Stimulated activated naive CD8-positive, alpha-beta T cell treated with anti-CD3 and anti-CD28 coated beads, Interleukin-15, Interleukin-2, amounts not matched to agents 100 ng/mL and 50 ng/mL, for 24 hours (primary cell): ENCODE measurements around the gene G6PC3.
"Not testable (repeated sequence)": the region's sequence is repeated elsewhere in the genome, so short reads cannot be mapped to it uniquely, and the experiment has no call there.

Experiments
- H3K27ac Mint-ChIP-seq: one replicate; pipeline ENCODE4 v1.8.0; 2021; ENCODE audit warnings: mild to moderate bottlenecking, mixed read lengths
- H3K27me3 Mint-ChIP-seq: one replicate; pipeline ENCODE4 v1.8.0; 2021; ENCODE audit warnings: mixed read lengths
- H3K36me3 Mint-ChIP-seq: one replicate; pipeline ENCODE4 v1.8.0; 2021; ENCODE audit warnings: low read depth, mixed read lengths
- H3K4me1 Mint-ChIP-seq: one replicate; pipeline ENCODE4 v1.8.0; 2021; ENCODE audit warnings: low read depth, mixed read lengths
- H3K4me3 Mint-ChIP-seq: one replicate; pipeline ENCODE4 v1.8.0; 2021; ENCODE audit warnings: mild to moderate bottlenecking, mixed read lengths
- H3K9me3 Mint-ChIP-seq: one replicate; pipeline ENCODE4 v1.8.0; 2021; ENCODE audit warnings: mixed read lengths

Gene G6PC3

GRCh38 chr17:44044071-44044470 lies 26.5 kb upstream of the G6PC3 start:
- Mint-ChIP-seq H3K9me3 (no peaks in the 10 kb centered on the region), H3K4me3 (no peak overlapping the region), H3K36me3 (peaks cover 54% of the 10 kb centered on the region), H3K4me1 (peaks cover 11% of the 10 kb centered on the region), H3K27me3 (no peaks in the 10 kb centered on the region), H3K27ac (no peak overlapping the region)

DNA sequence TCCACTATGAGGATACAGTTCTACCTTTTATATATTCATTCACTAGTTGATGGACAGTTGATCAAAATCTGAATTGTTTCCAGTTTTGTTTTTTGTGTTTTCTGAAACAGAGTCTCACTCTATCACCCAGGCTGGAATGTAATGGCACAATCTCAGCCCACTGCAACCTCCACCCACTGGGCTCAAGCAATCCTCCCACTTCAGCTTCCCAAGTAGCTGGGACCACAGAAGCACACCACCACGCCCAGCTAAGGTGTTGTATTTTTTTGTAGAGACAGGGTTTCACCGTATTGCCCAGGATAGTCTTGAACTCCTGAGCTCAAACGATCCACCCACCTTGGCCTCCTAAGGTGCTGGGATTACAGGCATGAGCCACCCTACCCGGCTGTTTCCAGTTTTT lies 25.0 kb upstream of the G6PC3 start:
- no peaks in the 10 kb centered on the region for H3K9me3 Mint-ChIP-seq
- H3K27ac Mint-ChIP-seq, result no peak overlapping the region
- no peaks in the 10 kb centered on the region for H3K27me3 Mint-ChIP-seq
- H3K4me3 Mint-ChIP-seq, result no peak overlapping the region
- peaks cover 11% of the 10 kb centered on the region for H3K4me1 Mint-ChIP-seq
- peaks cover 50% of the 10 kb centered on the region for H3K36me3 Mint-ChIP-seq

DNA sequence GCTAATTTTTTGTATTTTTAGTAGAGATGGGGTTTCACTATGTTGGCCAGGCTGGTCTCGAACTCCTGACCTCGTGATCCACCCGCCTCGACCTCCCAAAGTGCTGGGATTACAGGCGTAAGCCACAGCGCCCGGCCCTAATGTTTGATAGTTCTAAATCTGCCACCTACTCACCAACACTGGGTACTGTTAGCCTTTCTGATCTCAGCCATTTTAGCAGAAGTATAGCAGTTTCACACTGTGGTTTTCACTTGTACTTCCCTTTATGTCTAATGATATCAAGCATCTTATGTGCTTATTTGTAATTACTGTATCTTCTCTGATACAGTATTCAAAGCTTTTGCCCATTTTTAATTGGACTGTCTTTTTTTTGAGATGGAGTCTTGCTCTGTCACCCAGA lies 23.6 kb upstream of the G6PC3 start:
- not testable (repeated sequence) for H3K27me3 Mint-ChIP-seq, H3K9me3 Mint-ChIP-seq, H3K27ac Mint-ChIP-seq, H3K4me3 Mint-ChIP-seq, H3K4me1 Mint-ChIP-seq
- peaks cover 40% of the 10 kb centered on the region for H3K36me3 Mint-ChIP-seq

- H3K9me3 Mint-ChIP-seq, result no peaks in the 10 kb centered on the region
- peaks cover 2% of the 10 kb centered on the region for H3K4me1 Mint-ChIP-seq
- H3K4me3 Mint-ChIP-seq, result no peak overlapping the region
- peaks cover 44% of the 10 kb centered on the region for H3K36me3 Mint-ChIP-seq
- H3K27me3 Mint-ChIP-seq, result no peaks in the 10 kb centered on the region
- no peak overlapping the region for H3K27ac Mint-ChIP-seq
Observed at GRCh38 chr17:44049294-44050060, 21.1 kb upstream of the G6PC3 start.

- Mint-ChIP-seq H3K9me3 (no peaks in the 10 kb centered on the region), H3K36me3 (peaks cover 32% of the 10 kb centered on the region), H3K27ac (no peak overlapping the region), H3K4me3 (no peak overlapping the region), H3K27me3 (no peaks in the 10 kb centered on the region), H3K4me1 (peaks cover 6% of the 10 kb centered on the region)
Observed at GRCh38 chr17:44053125-44053872, 17.2 kb upstream of the G6PC3 start.

GRCh38 chr17:44059101-44059892 lies 11.2 kb upstream of the G6PC3 start:
- Mint-ChIP-seq H3K36me3 (peaks cover 57% of the 10 kb centered on the region), H3K9me3 (no peaks in the 10 kb centered on the region), H3K4me3 (no peak overlapping the region), H3K27ac (no peak overlapping the region), H3K4me1 (peaks cover 36% of the 10 kb centered on the region), H3K27me3 (no peaks in the 10 kb centered on the region)

DNA sequence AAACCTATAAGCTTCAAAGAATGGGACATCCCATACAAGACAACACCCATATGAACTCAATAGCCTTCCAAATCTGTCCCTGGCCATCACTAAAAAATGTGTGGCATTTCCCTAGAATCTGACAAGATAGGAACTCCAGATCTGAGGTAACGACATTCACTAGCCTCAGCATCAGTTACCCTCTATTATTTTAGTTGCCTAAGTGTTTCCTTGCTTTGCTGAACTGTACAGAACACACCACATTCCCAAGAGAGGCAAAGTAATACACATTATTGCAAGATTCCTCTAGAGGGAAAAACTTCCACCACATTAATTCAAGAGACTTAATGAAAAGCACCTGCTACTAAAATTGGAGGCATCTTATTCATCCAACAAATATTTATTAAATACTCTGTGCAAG lies 9.1 kb upstream of the G6PC3 start:
- Mint-ChIP-seq H3K4me1 (peaks cover 42% of the 10 kb centered on the region), H3K9me3 (no peaks in the 10 kb centered on the region), H3K27me3 (no peaks in the 10 kb centered on the region), H3K27ac (no peak overlapping the region), H3K36me3 (peaks cover 59% of the 10 kb centered on the region), H3K4me3 (no peak overlapping the region)

GRCh38 chr17:44062871-44063270 lies 7.7 kb upstream of the G6PC3 start:
- H3K4me3 Mint-ChIP-seq, result no peak overlapping the region
- H3K27ac Mint-ChIP-seq, result no peak overlapping the region
- no peaks in the 10 kb centered on the region for H3K27me3 Mint-ChIP-seq
- H3K4me1 Mint-ChIP-seq, result peaks cover 53% of the 10 kb centered on the region
- H3K9me3 Mint-ChIP-seq, result no peaks in the 10 kb centered on the region
- H3K36me3 Mint-ChIP-seq, result peaks cover 59% of the 10 kb centered on the region

DNA sequence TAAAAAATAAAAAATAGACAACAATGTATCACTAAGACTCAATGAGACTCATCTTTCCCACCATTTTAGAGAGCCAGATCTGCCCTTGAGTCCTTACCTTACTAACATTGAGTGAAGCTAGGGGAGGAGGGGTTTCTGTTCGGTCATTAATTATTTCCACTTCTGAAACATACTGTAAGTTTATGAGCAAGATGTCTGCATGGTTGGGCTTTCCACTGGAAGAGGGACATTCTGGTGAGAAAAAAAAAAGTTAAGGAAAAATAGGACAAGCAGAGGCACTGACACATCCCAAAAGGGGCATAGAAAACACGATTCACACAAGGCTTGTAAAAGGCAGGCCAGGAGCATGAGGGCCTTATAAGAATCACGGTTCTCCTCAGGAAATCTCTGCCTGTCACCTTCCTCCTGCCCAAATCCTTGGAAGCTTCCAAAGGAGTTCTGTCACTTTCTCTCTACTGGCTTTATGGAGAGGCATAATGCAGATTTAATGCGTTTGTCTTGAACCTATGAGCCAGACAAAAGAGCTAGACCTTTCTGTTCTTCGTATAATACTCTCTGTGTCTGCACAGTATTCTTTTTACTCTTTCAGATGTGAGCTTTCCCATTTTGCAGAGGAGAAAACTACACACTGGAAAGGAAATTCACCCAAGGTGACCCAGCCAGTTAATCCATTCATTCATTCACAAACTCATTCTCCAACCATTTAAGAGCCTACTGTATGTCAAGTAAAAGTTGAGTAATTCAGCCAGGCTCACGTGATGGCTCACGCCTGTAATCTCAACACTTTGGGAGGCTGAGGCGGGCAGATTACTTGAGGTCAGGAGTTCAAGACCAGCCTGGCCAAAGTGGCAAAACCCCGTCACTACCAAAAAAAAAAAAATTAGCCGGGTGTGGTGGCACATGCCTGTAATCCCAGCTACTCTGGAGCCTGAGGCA lies 6.6 kb upstream of the G6PC3 start:
- Mint-ChIP-seq H3K9me3 (no peaks in the 10 kb centered on the region), H3K27ac (peak overlapping the region; percentile 74), H3K4me3 (peak overlapping the region; percentile 98), H3K4me1 (peaks cover 53% of the 10 kb centered on the region), H3K27me3 (no peaks in the 10 kb centered on the region), H3K36me3 (peaks cover 54% of the 10 kb centered on the region)

DNA sequence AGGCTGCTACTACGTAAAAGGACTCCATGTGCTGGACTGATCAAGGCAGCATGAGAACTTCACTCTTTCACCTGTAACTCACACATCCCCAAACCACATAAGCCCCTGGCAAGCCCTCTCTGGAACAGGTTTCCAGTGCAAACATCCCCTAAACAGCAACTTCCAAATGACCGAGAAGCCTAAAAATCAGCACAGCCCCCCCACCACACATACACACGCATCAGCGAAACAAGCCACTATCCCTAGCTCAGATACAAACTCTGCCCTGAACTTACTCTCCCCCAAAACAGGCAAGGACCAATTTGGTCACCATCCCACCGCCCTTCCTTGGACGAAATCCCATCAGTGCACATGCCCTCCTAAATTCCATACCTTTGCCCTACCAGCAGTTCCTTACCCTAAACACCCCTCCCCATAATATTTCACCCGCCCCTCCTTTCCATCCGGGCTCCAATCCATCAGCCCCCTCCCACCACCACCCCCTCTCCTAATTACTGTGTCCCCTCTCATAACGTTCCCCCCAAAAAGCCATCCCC lies 4.8 kb upstream of the G6PC3 start:
- Mint-ChIP-seq H3K9me3 (no peaks in the 10 kb centered on the region), H3K27me3 (no peaks in the 10 kb centered on the region), H3K36me3 (peaks cover 38% of the 10 kb centered on the region), H3K27ac (peak overlapping the region; percentile 98), H3K4me1 (peaks cover 52% of the 10 kb centered on the region), H3K4me3 (peak overlapping the region; percentile 98)

GRCh38 chr17:44066204-44066930 lies 4.2 kb upstream of the G6PC3 start, which contains the start of gene LSM12:
Gene LSM12 (minus strand): TSS chr17:44066671. CDS start chr17:44066587, 84 bp downstream.
- H3K4me1 Mint-ChIP-seq, result peaks cover 56% of the 10 kb centered on the region
- H3K4me3 Mint-ChIP-seq, result peak within 1 kb of the TSS; percentile 98
- H3K36me3 Mint-ChIP-seq, result peaks cover 34% of the 10 kb centered on the region
- H3K27ac Mint-ChIP-seq, result peak within 1 kb of the TSS; percentile 98
- H3K9me3 Mint-ChIP-seq, result no peaks in the 10 kb centered on the region
- no peaks in the 10 kb centered on the region for H3K27me3 Mint-ChIP-seq

GRCh38 chr17:44067545-44067940 lies 3.0 kb upstream of the G6PC3 start:
- H3K27me3 Mint-ChIP-seq, result no peaks in the 10 kb centered on the region
- H3K9me3 Mint-ChIP-seq, result no peaks in the 10 kb centered on the region
- peaks cover 24% of the 10 kb centered on the region for H3K36me3 Mint-ChIP-seq
- peak overlapping the region; percentile 98 for H3K4me3 Mint-ChIP-seq
- peaks cover 60% of the 10 kb centered on the region for H3K4me1 Mint-ChIP-seq
- no peak overlapping the region for H3K27ac Mint-ChIP-seq

DNA sequence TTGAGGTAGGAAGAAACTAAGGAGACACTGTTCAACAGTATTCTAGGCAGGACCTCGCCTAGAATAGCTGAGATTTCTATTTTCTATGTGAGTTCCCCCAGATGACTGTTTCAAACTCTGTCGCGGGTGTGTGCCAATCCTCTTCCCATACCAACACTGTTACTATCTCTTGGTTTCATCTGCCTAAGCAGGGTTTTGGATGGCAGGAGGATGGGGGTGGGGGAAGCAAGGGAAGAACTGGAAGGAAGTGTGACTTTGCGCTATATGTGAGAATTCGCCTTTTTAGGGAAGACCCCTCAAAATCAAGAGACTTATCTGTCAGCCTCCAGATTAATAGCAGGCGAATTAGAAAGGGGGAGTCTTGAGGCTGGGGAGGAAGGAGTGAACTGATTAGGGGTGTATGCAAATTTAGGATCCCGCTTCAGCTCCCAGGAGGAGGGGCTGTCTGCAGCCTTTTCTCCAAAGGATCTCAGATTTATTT lies 521 bp upstream of the G6PC3 start:
- H3K4me1 Mint-ChIP-seq, result peaks cover 46% of the 10 kb centered on the region
- H3K27ac Mint-ChIP-seq, result peak overlapping the region; percentile 90
- H3K4me3 Mint-ChIP-seq, result peak overlapping the region; percentile 89

More for the DNA sequence above, 521 bp upstream of the G6PC3 start:
- Mint-ChIP-seq H3K27me3 (no peaks in the 10 kb centered on the region), H3K36me3 (peaks cover 6% of the 10 kb centered on the region), H3K9me3 (no peaks in the 10 kb centered on the region)
